ENCODE measurements around the gene TMEM81.

DNA sequence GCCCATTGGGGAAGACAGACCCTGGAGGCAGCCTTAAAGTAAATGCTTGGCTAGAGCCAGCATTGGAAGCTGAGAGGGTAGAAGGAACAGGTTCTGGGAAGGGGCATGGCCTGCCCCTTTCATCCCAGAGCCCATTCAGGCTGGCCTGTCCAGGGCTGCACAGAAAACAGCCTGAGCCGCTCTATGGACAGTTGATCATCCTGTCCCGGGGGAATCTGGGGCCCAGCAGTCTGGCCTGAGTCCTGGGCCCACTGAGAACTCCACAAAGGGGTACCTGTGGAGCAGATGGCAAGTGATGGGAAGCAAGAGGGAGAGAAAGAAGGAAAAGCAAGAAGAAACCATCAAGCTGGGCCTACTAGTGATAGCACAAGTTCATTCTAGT lies 13.2 kb downstream of the TMEM81 start:
- TF ChIP-seq, protein P1, sequence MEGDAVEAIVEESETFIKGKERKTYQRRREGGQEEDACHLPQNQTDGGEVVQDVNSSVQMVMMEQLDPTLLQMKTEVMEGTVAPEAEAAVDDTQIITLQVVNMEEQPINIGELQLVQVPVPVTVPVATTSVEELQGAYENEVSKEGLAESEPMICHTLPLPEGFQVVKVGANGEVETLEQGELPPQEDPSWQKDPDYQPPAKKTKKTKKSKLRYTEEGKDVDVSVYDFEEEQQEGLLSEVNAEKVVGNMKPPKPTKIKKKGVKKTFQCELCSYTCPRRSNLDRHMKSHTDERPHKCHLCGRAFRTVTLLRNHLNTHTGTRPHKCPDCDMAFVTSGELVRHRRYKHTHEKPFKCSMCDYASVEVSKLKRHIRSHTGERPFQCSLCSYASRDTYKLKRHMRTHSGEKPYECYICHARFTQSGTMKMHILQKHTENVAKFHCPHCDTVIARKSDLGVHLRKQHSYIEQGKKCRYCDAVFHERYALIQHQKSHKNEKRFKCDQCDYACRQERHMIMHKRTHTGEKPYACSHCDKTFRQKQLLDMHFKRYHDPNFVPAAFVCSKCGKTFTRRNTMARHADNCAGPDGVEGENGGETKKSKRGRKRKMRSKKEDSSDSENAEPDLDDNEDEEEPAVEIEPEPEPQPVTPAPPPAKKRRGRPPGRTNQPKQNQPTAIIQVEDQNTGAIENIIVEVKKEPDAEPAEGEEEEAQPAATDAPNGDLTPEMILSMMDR (IDR thresholded peaks at IDR 0.05) = no peak
- no peak for TF ChIP-seq POLR2A (IDR thresholded peaks at IDR 0.05)
